CD4-positive, alpha-beta T cell treated with Interleukin-2 at 100 ng/mL for 4 hours (primary cell): ENCODE measurements around the gene PNMA5.
A peak's percentile ranks its signal among the peaks of the same experiment; 100 is the strongest.
"Not testable (repeated sequence)": the region's sequence is repeated elsewhere in the genome, so short reads cannot be mapped to it uniquely, and the experiment has no call there.

ENCODE experiments used
- DNase-seq: peaks from one replicate; pipeline ENCODE4 v3.0.0-alpha.2; 2020; ENCODE audit warnings: low spot score

PNMA5 gene

GRCh38 chrX:152993933-152994332 is at the start of gene PNMA5:
TSS of gene PNMA5 (minus strand) at chrX:152994116. CDS start at chrX:152991598, 2,518 bp downstream.
- DNase-seq, result no peak

GRCh38 chrX:153032397-153033118 is 38.6 kb upstream of the PNMA5 start:
- DNase-seq, result peak; percentile 69

GRCh38 chrX:153030801-153031200 is 36.9 kb upstream of the PNMA5 start:
- no peak for DNase-seq

- no peak for DNase-seq
Measured at GRCh38 chrX:153029875-153030274, 36.0 kb upstream of the PNMA5 start.

GRCh38 chrX:153029162-153029561 is 35.2 kb upstream of the PNMA5 start:
- DNase-seq, result no peak

- DNase-seq, result not testable (repeated sequence)
Measured at GRCh38 chrX:153028487-153028886, 34.6 kb upstream of the PNMA5 start.

- DNase-seq, result not testable (repeated sequence)
Measured at GRCh38 chrX:153026501-153026900, 32.6 kb upstream of the PNMA5 start.

GRCh38 chrX:153019166-153019565 is 25.2 kb upstream of the PNMA5 start:
- DNase-seq, result no peak

- not testable (repeated sequence) for DNase-seq
Measured at GRCh38 chrX:153017174-153017573, 23.3 kb upstream of the PNMA5 start.

- no peak for DNase-seq
Measured at GRCh38 chrX:153004780-153005179, 10.9 kb upstream of the PNMA5 start.

GRCh38 chrX:153003981-153004380 is 10.1 kb upstream of the PNMA5 start:
- DNase-seq, result no peak

- not testable (repeated sequence) for DNase-seq
Measured at GRCh38 chrX:153002182-153002581, 8.3 kb upstream of the PNMA5 start.

GRCh38 chrX:152997337-152997736 is 3.4 kb upstream of the PNMA5 start:
- DNase-seq, result no peak

GRCh38 chrX:152992115-152992514 is 1.8 kb downstream of the PNMA5 start:
- DNase-seq, result no peak

GRCh38 chrX:152991123-152991522 is 2.8 kb downstream of the PNMA5 start:
- DNase-seq, result no peak

- no peak for DNase-seq
Measured at GRCh38 chrX:152989292-152989658, 4.6 kb downstream of the PNMA5 start.

GRCh38 chrX:152988536-152989291 is 5.2 kb downstream of the PNMA5 start:
- no peak for DNase-seq

- no peak for DNase-seq
Measured at GRCh38 chrX:152987801-152988200, 6.1 kb downstream of the PNMA5 start.

GRCh38 chrX:152987156-152987555 is 6.8 kb downstream of the PNMA5 start:
- DNase-seq, result not testable (repeated sequence)

- DNase-seq, result not testable (repeated sequence)
Measured at GRCh38 chrX:152985383-152985782, 8.5 kb downstream of the PNMA5 start.

GRCh38 chrX:152968193-152968592 is 25.7 kb downstream of the PNMA5 start:
- DNase-seq, result no peak

- no peak for DNase-seq
Measured at GRCh38 chrX:152960115-152960514, 33.8 kb downstream of the PNMA5 start.

- DNase-seq, result no peak
Measured at GRCh38 chrX:152959626-152960025, 34.3 kb downstream of the PNMA5 start.
